K562 (cell line): ENCODE measurements around the gene ZBTB46.

Experiments
- ADNP ChIP-seq: fragments of 200-800 bp; sonication (Bioruptor generic); IDR thresholded peaks from 2 replicates; pipeline ENCODE4 v1.6.1; 2016; ENCODE audit warnings: missing genetic modification characterization, missing compliant biosample characterization
- CBFA2T3 ChIP-seq: fragments of 450-650 bp; IDR thresholded peaks from 2 replicates; pipeline ENCODE4 v1.6.1; 2017
- CTCF ChIP-seq, 3 experiments: IDR thresholded peaks in 2 of 3; conservative IDR thresholded peaks in 1 of 3; 2 replicates each; pipeline ENCODE4 v1.5.1; 2011 to 2012; ENCODE audit warnings: low read length in 3 of 3, mild to moderate bottlenecking in 3 of 3, control low read depth in 2 of 3, improper control_type of control experiment in 1 of 3, inconsistent platforms in 1 of 3, low read depth in 1 of 3, mixed read lengths in 1 of 3, moderate library complexity in 1 of 3; ENCODE audit not compliant: insufficient read depth in 2 of 3
- EP300 ChIP-seq: IDR thresholded peaks from 2 replicates; pipeline ENCODE4 v1.6.1; 2012; ENCODE audit warnings: low read length, improper control_type of control experiment
- EZH2 ChIP-seq: IDR thresholded peaks from 2 replicates; pipeline ENCODE4 v1.6.1; 2012; ENCODE audit warnings: low read depth, mild to moderate bottlenecking, inconsistent platforms, low read length, borderline replicate concordance
- GABPB1 ChIP-seq: sonication (generic); formaldehyde crosslinking; IDR thresholded peaks from 2 replicates; pipeline ENCODE4 v1.8.0; 2022; ENCODE audit warnings: mild to moderate bottlenecking, missing genetic modification reagents
- JUN ChIP-seq, 2 experiments: sonication (generic) in 1 of 2; formaldehyde crosslinking in 1 of 2; IDR thresholded peaks; 2 replicates each; pipeline versions ENCODE4 v1.6.1 to v1.8.0; 2012 to 2022; ENCODE audit warnings: borderline replicate concordance in 2 of 2, mild to moderate bottlenecking in 2 of 2, improper control_type of control experiment in 1 of 2, low read depth in 1 of 2, low read length in 1 of 2, missing genetic modification reagents in 1 of 2
- MAZ ChIP-seq, 2 experiments: fragments of 450-650 bp in 1 of 2; sonication (generic) in 1 of 2; formaldehyde crosslinking; IDR thresholded peaks in 1 of 2; conservative IDR thresholded peaks in 1 of 2; 2 replicates each; pipeline versions ENCODE4 v1.4.0 to v1.5.0; 2020; ENCODE audit warnings: mild to moderate bottlenecking in 1 of 2, missing genetic modification reagents in 1 of 2
- PATZ1 ChIP-seq: fragments of 250-450 bp; sonication (Bioruptor Pico); IDR thresholded peaks from 2 replicates; pipeline ENCODE4 v1.5.0; 2020; ENCODE audit warnings: mild to moderate bottlenecking, borderline replicate concordance
- RFX5 ChIP-seq: IDR thresholded peaks from 2 replicates; pipeline ENCODE4 v1.6.1; 2011; ENCODE audit warnings: low read depth, mild to moderate bottlenecking, improper control_type of control experiment, low read length
- YY1 ChIP-seq, 3 experiments: IDR thresholded peaks; 2 replicates each; pipeline ENCODE4 v1.6.1; 2011; ENCODE audit warnings: low read length in 2 of 3, mild to moderate bottlenecking in 2 of 3, moderate library complexity in 2 of 3, borderline replicate concordance in 1 of 3, control low read depth in 1 of 3, low read depth in 1 of 3; ENCODE audit not compliant: insufficient read depth in 3 of 3, insufficient replicate concordance in 2 of 3, control insufficient read depth in 1 of 3, insufficient read length in 1 of 3; ENCODE audit errors: extremely low read depth in 1 of 3
- ZNF121 ChIP-seq: sonication (generic); formaldehyde crosslinking; conservative IDR thresholded peaks from 2 replicates; pipeline ENCODE4 v1.8.0; 2022; ENCODE audit warnings: missing genetic modification reagents
- ZNF324 ChIP-seq: fragments of 250-450 bp; sonication (Bioruptor Pico); IDR thresholded peaks from 2 replicates; pipeline ENCODE4 v1.4.0; 2020; ENCODE audit warnings: mild to moderate bottlenecking
- ZNF431 ChIP-seq: sonication (generic); formaldehyde crosslinking; IDR thresholded peaks from 2 replicates; pipeline ENCODE4 v1.8.0; 2022; ENCODE audit warnings: mild to moderate bottlenecking, missing genetic modification reagents

GRCh38 chr20:63703976-63704748 lies 126.9 kb downstream of the ZBTB46 start:
- TF ChIP-seq ADNP (tag) = no peak
- TF ChIP-seq EZH2 = no peak
- no peak for TF ChIP-seq CBFA2T3
- no peak for TF ChIP-seq CTCF (IDR thresholded peaks at IDR 0.05 in 2 of 3, conservative IDR thresholded peaks at IDR 0.05 in 1 of 3; ENCODE audit: insufficient read depth in 2 of 3, low read depth in 1 of 3, low read length in 3 of 3)
- TF ChIP-seq RFX5 = no peak
- no peak for TF ChIP-seq ZNF324 (CRISPR knock-in tag)
- TF ChIP-seq ZNF431 (CRISPR knock-in tag) = no peak
- TF ChIP-seq EP300 = no peak
- TF ChIP-seq JUN (IDR thresholded peaks at IDR 0.05; ENCODE audit: borderline replicate concordance, low read depth, low read length) = no peak
- TF ChIP-seq JUN (CRISPR knock-in tag; IDR thresholded peaks at IDR 0.05; ENCODE audit: borderline replicate concordance) = no peak
- no peak for TF ChIP-seq YY1 (IDR thresholded peaks at IDR 0.05; ENCODE audit: borderline replicate concordance in 1 of 3, control insufficient read depth in 1 of 3, extremely low read depth in 1 of 3, insufficient read depth in 3 of 3, insufficient read length in 1 of 3, insufficient replicate concordance in 2 of 3, low read depth in 1 of 3, low read length in 2 of 3)
- no peak for TF ChIP-seq ZNF121 (CRISPR knock-in tag)
- no peak for TF ChIP-seq PATZ1 (CRISPR knock-in tag)
- no peak for TF ChIP-seq GABPB1 (CRISPR knock-in tag)
- TF ChIP-seq MAZ (CRISPR knock-in tag; conservative IDR thresholded peaks at IDR 0.05 in 1 of 2, IDR thresholded peaks at IDR 0.05 in 1 of 2) = no peak
